ENCODE data around the gene SPI1.

GRCh38 chr11:47350315-47350714 lies 28.0 kb downstream of the SPI1 start:
- TF ChIP-seq POLR2AphosphoS5 (IDR thresholded peaks at IDR 0.05; ENCODE audit: borderline replicate concordance, low read depth, low read length) (no peak), EZH2 (IDR thresholded peaks at IDR 0.05) (no peak), FOXP2 (optimal IDR thresholded peaks at IDR 0.05; ENCODE audit: control extremely low read depth, extremely low read length, insufficient read depth) (no peak)

Data from SK-N-MC (cell line).